OCI-LY7 (cell line): ENCODE results near the gene SMIM45.

Experiments
- EZH2phosphoT487 ChIP-seq: fragments of 200-600 bp; sonication (generic); IDR thresholded peaks from 2 replicates; pipeline ENCODE4 v1.6.1; 2018; ENCODE audit warnings: low read depth, borderline replicate concordance, mild to moderate bottlenecking, mixed run types, antibody characterized with exemption, low read length, moderate library complexity, mixed read lengths
- TF ChIP-seq, protein P1 (sequence below): fragments of 200-600 bp; sonication (generic); conservative IDR thresholded peaks from 2 replicates; pipeline ENCODE4 v1.5.1; 2014; ENCODE audit warnings: mild to moderate bottlenecking, antibody characterized with exemption, low read length, moderate library complexity, mixed read lengths

DNA sequence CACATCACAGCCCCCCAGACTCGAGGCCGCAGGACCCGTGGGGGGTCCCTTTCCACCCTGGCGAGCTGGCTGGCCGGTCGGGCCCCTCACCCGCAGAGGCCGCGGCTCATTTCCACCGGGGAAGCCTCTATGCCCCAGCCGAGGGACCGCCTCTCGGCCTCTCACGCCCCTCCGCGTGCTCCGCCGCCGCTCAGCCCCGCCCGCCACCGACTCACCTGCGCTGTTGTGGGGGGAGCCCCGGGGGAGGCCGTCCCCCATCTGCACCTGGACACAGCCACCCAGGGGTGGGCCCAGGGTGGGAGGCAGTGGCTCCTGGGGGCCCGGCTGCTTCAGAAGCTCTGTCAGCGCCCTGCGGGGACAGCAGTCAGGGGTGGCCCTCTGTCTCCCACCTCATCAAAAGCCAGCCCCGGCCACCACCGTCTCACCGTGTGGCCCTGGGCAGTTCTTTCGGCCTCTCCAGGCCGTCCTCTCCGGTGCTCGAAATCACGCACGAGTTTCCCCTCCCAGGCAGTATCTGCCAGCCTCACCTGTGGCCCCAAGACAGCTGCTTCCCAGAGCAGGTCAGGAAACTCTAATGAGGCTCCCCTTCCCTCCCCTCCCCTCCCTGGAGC is 40.8 kb upstream of the SMIM45 start:
- TF ChIP-seq, protein P1, sequence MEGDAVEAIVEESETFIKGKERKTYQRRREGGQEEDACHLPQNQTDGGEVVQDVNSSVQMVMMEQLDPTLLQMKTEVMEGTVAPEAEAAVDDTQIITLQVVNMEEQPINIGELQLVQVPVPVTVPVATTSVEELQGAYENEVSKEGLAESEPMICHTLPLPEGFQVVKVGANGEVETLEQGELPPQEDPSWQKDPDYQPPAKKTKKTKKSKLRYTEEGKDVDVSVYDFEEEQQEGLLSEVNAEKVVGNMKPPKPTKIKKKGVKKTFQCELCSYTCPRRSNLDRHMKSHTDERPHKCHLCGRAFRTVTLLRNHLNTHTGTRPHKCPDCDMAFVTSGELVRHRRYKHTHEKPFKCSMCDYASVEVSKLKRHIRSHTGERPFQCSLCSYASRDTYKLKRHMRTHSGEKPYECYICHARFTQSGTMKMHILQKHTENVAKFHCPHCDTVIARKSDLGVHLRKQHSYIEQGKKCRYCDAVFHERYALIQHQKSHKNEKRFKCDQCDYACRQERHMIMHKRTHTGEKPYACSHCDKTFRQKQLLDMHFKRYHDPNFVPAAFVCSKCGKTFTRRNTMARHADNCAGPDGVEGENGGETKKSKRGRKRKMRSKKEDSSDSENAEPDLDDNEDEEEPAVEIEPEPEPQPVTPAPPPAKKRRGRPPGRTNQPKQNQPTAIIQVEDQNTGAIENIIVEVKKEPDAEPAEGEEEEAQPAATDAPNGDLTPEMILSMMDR, result no peak
- TF ChIP-seq EZH2phosphoT487, result no peak
